Superior temporal gyrus (tissue), 1 donor: ENCODE results near the gene HNRNPLL.
"Not testable (repeated sequence)": the region's sequence is repeated elsewhere in the genome, so short reads cannot be mapped to it uniquely, and the experiment has no call there.

Experiments
- DNase-seq: peaks from one replicate; pipeline ENCODE4 v3.0.0-alpha.2; 2016; ENCODE audit errors: extremely low spot score

Gene HNRNPLL

DNA sequence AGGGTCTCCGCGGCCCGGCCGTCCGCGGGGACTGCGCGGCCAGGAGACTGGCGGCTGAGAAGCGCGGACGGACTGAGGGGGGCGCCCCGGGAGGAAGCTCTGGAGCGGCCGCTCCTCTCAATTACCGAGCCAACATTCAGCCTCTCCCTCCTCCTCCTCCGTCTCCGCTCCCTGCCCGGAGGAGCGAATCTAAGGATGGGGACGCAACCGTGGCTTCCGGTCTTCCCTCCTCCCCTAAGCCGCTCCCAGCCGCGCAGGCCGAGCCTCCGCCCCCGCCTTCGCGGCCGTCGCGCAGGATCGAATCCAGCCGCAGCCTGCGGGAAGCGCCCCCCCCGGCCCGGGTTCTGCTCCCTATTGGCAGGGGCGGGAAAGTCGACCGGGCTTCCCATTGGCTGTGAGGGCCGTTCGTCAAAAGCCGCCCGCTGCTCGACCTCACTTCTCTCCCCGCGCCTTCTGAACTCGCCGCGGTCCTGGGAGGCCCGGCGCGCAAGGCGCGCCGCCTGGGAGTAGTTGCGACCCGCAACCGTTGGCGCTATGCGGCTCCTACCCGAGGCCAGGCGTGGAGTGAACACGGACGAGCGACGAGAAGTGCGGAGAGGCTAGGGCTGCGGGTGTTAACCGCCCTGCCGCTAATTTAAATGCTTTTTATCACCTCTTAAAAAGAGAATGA is at the start of gene HNRNPLL:
HNRNPLL (minus strand) TSS at position 197 of the 670 bp plus-strand sequence. CDS start 302 bp downstream, outside the sequence.
- peak; percentile 96 for DNase-seq

DNA sequence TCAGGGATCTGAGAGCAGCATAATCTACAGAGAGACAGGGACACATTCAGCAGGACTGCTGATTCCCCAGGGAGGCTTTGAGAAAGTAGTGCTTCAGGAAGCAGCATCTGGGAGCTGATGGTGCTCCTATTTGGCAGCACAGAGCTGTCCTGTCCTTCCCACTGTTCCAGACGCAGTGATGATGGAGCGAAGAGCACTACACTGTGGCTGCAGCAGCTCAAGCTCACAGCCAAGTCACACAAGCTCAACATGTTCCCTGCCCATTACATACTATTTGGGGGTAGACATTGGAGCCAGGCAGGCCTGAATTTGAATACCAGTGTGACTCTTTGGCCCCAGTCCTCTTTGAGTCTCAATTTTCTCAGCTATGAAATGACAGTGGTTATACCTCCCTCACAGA is 48.0 kb upstream of the HNRNPLL start:
- no peak for DNase-seq

DNA sequence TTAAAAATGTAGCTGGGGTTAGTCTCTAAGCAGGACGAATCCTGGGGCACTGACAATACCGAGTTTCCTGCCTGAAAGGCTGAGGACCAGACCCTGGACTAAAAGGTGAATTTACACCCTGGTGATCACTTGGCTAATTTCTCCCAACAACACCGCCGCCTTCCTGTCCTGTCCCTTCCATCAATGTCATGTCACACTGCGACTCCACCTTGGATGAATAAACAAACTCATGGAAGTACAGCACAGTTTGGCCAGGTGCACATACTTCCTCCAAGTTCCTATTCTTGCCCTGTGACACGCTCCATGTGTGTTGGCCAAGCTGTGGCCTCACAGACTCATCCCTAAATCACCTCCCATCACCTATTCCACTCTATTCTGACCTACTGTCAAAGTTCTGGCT is 47.3 kb upstream of the HNRNPLL start:
- DNase-seq = no peak

DNA sequence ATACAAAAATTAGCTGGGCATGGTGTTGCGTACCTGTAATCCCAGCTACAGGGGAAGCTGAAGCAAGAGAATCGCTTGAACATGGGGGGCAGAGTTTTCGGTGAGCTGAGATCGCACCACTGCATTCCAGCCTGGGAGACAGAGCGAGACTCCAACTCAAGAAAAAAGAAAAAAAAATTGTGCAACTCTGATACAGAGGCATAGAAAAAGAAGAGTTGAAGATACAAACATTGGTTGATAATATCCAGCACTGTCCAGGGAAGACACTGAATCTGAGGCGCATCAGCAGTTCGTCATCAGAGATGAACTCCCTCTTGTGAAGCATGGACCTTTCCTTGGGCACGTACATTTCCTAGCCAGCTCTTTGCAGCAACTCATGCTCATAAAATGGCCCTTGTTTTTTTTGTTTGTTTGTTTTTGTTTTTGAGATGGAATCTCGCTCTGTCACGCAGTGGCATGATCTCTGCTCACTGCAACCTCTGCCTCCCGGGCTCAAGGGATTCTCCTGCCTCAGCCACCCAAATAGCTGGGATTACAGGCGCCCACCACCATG is 46.5 kb upstream of the HNRNPLL start:
- DNase-seq = no peak

DNA sequence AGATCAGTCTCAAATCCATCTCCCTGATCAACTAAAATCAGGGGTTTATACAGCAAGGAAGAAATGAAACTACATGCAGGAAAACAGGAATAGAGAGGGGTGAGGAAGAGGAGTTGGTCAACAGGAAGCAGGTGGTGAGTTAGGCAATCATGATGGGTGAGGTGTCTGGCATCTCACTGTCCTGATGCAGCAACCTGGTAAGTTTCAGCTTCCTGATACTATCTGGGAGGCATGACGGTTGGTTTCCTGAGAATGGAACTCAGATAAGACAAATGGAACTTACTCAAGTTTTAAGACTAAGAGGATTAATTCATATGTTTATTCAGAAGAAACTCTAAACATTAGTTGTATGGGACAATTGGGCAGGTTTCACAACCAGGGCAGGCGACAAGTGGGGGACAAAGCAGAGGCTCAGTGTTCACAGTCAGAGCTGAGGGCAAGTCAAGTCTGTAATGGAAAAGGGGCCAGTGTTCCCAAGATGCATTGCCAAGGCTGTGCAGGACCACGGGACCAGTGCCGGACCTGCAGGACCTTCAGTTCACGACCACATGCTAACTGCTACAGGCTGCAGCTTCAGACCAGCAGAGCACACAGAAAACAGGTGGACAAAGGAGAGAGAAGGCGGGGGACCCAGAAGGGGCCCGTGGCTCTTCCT is 45.5 kb upstream of the HNRNPLL start:
- no peak for DNase-seq

DNA sequence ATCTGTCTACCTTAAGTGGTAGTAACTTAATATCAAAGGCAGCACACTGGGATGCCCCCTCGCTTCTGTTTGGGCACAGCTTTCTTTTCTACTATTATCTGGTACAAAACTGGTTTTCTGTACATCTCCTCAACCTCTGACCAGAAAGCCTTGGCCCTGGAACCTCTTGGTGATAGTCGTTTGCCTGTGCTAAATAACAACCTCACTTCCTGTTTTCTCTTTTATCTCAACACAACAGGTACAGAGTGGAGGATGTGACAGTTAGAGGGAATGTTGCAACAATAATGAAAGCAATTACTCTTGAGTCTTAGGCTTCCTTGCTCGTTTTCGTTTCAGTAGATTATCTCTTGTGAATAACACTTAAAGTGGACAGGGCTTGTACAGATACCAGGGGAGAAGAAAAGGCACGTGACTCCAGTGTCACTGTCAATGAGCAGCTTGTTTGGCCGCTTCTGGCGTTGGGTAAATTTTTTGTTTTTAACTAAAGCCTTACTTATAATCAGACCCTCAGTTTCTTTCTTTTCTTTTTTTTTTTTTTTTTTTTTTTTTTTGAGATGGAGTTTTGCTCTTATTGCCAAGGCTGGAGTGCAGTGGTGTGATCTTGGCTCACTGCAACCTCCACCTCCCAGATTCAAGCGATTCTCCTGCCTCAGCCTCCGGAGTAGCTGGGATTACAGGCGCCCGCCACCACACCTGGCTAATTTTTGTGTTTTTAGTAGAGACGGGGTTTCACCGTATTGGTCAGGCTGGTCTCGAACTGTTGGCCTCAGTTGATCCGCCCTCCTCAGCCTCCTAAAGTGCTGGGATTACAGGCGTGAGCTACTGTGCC is 41.2 kb upstream of the HNRNPLL start:
- DNase-seq = not testable (repeated sequence)

DNA sequence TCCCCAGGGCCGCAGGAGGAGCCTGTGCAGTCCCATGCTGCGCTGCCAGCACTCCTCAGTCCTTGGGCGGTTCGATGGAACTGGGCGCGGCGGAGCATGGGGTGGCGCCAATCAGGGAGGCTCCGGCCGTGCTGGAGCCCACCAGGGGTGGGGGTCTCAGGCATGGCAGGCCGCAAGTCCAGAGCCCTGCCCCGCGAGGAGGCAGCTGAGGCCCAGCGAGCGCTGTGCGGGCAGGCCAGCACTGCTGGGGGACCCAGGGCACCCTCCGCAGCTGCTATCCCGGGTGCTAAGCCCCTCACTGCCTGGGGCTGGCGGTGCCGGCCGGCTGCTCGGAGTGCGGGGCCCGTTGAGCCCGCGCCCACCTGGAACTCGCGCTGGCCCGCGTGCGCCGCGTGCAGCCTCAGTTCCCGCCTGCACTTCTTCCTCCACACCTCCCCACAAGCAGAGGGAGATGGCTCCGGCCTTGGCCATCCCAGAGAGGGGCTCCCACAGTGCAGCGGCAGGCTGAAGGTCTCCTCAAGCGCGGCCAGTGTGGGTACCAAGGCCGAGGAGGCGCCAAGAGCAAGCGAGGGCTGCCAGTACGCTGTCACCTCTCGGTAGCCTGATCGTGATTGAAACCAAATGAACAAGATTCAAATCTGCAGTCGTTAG is 40.4 kb upstream of the HNRNPLL start:
- no peak for DNase-seq

DNA sequence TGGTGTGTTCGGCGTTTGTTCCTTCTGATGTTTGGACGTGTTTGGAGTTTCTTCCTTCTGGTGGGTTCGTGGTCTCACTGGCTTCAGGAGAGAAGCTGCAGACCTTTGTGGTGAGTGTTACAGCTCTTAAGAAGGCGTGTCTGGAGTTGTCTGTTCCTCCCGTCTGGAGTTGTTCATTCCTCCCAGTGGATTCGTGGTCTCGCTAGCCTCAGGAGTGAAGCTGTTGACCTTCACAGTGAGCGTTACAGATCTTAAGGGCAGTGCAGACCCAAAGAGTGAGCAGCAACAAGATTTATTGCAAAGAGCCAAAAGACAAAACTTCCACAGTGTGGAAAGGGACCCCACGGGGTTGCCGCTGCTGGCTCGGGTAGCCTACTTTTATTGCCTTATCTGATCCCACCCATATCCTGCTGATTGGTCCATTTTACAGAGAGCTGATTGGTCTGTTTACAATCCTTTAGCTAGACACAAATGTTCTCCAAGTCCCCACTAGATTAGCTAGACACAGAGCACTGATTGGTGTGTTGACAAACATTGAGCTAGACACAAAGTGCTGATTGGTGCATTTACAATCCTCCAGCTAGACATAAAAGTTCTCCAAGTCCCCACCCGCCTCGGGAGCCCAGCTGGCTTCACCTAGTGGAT is 39.8 kb upstream of the HNRNPLL start:
- DNase-seq = not testable (repeated sequence)

DNA sequence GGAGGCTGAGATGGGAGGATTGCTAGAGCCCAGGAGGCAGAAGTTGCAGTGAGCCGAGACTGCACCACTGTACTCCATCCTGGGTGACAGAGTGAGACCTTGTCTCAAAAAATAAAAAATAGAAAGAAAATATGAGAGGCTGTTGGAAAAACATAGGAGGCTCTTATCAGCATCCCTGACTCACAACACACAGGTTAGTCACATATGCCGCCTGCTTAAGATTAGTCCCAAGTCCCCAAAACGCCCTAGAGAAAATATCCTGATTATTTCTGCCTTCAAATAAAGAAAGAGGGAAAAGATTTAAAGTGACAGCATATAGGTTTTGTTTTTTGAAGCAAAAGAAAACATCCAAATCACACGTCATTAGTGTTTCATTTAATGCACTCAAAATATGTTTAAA is 33.3 kb upstream of the HNRNPLL start:
- no peak for DNase-seq

DNA sequence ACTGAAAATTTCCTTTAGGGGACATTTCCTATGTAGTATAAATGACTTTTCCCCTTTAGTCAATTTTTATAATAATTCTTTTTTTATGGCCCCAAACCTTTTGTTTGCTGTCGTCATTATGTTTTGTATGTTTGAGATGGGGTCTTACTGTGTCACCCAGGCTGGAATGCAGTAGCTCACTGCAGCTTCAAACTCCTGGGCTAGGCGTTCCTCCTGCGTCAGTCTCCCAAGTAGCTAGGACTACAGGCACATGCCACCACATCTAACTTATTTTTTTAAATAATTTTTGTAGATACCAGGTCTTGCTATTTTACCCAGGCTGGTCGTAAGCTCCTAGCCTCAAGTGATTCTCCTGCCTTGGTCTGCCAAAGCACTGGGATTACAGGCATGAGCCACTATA is 32.4 kb upstream of the HNRNPLL start:
- DNase-seq = no peak

DNA sequence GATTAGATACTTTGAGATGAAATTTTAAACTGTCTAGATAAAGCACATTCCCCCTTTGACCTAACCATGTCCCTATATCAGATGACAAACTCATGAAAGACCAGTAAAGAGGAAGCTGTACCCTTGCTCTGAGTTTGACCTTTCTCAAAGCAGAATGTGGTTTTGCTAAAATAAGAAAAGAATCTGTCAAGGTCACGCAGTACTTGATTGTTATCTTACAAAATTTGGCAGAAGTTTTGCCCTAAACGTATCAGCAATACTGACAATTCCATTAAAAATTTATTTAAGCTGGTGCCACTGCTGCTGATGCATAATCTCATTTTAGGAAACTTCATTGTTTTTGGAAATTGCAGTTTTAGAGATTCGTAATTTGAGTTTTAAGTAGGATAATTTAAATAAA is 32.0 kb upstream of the HNRNPLL start:
- DNase-seq = no peak

DNA sequence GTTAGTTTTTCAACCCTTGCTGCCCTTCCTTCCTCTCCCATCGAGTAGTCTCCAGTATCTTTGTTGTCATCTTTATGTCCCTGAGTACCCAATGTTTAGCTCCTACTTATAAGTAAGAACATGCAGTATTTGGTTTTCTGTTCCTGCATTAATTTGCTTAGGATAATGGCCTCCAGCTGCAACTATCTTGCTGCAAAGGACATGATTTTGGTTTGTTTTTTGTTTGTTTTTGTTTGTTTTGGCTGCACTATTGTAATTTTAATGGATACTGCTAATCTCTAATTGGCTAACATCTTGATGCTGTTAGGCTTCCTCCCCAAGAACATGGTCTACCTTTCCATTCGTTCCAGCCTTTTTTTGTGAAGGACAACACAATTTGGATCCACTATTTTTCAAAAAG is 31.2 kb upstream of the HNRNPLL start:
- DNase-seq = no peak

DNA sequence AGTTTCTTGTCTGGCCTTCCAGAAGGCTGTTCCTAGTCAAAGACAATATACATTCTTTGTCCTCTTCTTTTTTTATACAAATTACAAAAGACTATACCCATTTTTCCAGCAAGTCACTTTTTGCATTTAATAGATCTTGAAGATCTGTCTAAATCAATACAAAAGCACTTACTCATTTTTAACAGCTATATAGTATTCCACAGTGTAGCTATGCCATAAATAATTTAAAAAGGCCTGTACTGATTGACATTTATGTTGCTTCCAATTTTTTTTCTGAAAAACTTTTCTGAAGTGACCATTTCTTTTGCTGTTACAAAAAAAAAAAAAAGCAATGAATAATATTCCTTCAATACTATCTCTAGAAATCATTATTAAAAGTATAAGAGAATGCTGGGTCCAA is 30.3 kb upstream of the HNRNPLL start:
- no peak for DNase-seq

DNA sequence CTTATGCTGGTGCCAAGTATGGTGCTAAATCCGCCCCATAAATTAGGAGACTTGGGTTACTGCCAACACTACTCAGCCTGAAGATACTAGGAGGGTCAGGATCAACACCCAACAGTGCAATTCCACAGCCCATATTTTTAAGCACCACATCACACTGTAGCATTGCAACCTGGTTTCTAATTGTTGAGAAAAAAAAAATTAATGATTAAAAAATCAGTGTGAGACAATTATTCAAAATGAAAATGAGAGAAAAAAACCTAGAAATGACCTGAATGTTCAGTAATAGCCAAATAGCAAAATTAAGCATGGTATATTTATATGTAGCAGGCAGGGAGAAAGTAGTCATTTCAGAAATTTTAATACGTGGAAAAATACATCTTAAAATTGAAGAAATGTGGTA is 29.2 kb upstream of the HNRNPLL start:
- no peak for DNase-seq

DNA sequence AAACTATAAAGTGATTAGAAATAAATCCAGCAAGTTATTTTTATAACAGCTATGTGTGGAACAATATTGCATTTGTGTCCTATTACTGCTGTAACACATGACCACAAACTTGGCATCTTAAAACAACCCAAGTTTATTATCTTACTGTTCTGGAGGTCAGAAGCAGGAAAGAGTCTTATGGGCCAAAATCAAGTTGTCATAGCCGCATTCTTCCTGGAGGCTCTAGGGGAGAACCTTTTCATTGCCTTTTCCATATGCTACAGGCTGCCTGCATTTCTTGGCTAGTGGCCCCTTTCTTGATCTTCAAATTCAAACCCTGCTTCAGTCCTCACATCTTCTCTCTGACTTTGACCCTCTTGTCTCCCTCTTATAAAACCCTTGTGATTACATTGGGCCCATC is 27.0 kb upstream of the HNRNPLL start:
- no peak for DNase-seq

DNA sequence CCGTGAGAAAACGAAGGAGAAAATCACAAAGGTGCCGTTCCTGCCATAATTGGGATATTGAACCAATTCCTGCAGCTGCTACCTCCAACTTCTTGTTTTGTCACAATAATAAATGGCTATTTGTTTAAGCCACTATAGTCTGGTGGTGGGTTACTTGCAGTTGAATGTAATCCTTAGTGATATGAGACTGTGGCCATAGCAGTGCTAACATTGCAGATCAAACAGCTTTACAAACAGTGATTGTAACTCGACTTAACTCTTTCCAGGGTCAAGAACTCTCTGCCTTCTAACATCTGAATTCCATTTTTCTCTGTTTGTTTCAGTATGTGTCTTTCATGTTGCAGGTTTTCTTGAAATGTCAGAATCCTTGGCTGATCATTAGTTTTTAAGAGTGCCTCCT is 24.7 kb upstream of the HNRNPLL start:
- DNase-seq = no peak

DNA sequence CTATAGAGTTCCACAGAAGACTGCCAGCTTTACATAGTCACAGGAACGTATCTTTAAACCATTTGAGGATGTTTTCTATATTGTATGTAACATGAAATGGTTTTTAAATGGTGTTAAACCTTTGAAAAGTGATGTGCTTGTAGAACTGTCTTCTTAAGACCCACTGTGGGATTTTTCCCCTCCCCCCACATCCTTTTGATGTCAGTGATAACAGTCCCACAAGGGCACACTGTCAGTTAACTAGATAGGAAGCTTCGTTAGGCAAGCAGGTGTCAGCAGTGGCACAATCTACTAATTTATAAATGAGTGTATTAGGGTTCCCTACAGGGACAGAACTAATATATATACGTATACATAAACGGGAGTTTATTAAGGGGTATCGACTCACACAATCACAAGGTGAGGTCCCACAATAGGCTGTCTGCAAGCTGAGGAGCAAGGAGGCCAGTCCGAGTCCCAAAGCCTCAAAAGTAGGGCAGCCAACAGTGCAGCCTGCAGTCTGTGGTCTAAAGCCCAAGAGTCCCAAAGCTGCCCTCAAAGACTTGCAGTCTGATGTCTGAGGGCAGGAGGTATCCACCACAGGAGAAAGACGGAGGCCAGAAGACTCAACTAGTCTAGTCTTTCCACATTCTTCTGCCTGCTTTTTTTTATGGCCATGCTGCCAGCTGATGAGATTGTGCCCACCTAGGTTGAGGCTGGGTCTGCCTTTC is 23.8 kb upstream of the HNRNPLL start:
- DNase-seq = no peak

DNA sequence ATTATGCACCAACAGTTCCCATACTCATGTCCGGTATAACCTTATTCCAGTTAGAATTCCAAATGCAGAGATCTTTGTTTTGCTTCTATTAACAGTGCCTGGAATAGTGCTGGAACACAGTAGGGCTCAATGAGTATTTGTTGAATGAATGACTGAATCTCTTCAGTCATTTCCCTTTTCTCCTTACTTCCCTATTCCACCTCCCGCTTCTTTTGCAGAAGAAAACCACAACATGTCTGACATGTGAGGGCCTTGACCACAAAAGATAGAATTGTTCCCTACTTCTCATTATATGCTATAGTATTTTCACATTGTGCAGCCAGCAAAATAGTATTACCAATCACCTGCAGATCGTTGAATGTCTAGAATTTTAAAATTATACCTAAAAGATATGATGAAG is 19.5 kb upstream of the HNRNPLL start:
- peak; percentile 18 for DNase-seq

DNA sequence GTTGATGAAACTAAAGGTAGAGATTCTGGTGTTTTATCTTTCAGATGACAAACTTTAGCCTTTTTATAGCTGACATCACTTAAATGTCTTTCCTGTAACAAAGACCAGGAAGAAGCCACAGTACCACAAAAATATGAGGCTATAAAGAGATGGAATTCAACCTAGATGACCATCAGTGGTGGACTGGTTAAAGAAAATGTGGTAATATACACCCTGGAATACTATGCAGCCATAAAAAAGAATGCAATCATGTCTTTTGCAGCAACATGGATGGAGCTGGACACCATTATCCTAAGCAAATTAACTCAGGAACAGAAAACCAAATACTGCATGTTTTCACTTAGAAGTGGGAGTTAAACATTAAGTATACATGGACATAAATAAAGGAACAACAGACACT is 18.3 kb upstream of the HNRNPLL start:
- DNase-seq = no peak

DNA sequence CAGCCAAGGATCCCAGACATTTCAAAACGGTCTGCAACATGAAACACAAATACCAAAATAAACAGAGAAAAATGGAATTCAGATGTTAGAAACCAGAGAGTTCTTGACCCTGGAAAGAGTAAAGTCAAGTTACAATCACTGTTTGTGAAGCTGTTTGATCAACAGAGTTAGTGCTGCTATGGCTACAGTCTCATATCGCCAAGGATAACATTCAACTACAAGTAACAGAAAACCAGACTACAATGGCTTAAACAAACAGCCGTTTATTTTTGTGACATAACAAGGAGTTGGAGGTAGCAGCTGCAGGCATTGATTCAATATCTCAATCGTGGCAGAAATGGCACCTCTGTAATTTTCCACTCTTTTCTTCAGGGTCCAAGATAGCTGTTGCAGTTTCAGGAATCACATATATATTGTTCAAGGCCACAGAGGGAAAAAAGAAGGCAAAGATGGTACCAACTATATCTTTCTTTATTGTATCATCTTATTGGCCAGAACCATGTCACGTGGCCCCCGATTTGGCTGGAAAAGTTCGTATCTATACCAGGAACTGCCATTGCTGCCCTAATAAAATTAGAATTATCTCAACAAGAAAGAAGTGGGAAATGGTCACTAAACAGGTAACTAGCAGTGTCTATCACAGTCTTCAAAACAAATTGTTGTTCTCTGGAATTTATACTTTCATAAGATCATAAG is 17.7 kb upstream of the HNRNPLL start:
- no peak for DNase-seq
